Testis (tissue), 2 donors: ENCODE results near the gene SMYD3.

Source experiments
- CTCF ChIP-seq, 3 experiments: fragments of 450-650 bp in 2 of 3; fragments of 200-600 bp in 1 of 3; sonication (generic) in 1 of 3; IDR thresholded peaks; one replicate each; pipeline ENCODE4 v1.5.1; 2016 to 2019; ENCODE audit warnings: antibody characterized with exemption in 3 of 3, mild to moderate bottlenecking in 2 of 3, moderate library complexity in 1 of 3
- POLR2A ChIP-seq: fragments of 450-650 bp; IDR thresholded peaks from one replicate; pipeline ENCODE4 v1.6.1; 2017; ENCODE audit warnings: antibody characterized with exemption, mild to moderate bottlenecking, moderate library complexity

- TF ChIP-seq CTCF (IDR thresholded peaks at IDR 0.05) = no peak
- no peak for TF ChIP-seq POLR2A
Measured at GRCh38 chr1:245772325-245772724, 734.8 kb downstream of the SMYD3 start.
